ENCODE measurements around the gene ADAM23. TPM values are rescaled to one million over a fixed set of nuclear protein-coding genes. Genes with fewer than 3 reads are reported as not detected.

ADAM23 gene
- total RNA-seq, 4 donors from 2014 or later = 0.20 to 3.0 (median 0.65) TPM

DNA sequence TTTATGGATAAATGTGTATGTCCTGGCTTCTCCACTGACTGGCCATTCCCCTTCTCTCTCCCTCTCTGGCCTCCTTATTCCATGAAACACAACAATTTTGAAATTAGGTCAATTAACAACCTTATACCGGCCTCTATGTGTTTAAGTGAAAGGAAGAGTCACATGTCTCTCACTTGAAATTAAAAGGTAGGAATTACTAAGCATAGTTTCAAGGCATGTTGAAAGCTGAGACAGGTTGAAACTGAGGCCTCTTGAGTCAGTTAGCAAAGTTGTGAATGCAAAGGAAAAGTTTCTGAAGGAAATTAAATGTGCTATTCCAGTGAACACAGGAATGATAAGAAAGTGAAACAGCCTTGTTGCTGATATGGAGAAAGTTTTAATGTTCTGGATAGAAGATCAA lies 69.7 kb downstream of the ADAM23 start:
- H3K27ac ChIP-seq = no peak overlapping the region
- no peaks in the 10 kb centered on the region for H3K36me3 ChIP-seq
- TF ChIP-seq, protein P1, sequence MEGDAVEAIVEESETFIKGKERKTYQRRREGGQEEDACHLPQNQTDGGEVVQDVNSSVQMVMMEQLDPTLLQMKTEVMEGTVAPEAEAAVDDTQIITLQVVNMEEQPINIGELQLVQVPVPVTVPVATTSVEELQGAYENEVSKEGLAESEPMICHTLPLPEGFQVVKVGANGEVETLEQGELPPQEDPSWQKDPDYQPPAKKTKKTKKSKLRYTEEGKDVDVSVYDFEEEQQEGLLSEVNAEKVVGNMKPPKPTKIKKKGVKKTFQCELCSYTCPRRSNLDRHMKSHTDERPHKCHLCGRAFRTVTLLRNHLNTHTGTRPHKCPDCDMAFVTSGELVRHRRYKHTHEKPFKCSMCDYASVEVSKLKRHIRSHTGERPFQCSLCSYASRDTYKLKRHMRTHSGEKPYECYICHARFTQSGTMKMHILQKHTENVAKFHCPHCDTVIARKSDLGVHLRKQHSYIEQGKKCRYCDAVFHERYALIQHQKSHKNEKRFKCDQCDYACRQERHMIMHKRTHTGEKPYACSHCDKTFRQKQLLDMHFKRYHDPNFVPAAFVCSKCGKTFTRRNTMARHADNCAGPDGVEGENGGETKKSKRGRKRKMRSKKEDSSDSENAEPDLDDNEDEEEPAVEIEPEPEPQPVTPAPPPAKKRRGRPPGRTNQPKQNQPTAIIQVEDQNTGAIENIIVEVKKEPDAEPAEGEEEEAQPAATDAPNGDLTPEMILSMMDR (IDR thresholded peaks at IDR 0.05) = no peak
- no peak overlapping the region for H3K4me3 ChIP-seq (replicated peaks in 1 of 3)
- no peaks in the 10 kb centered on the region for H3K27me3 ChIP-seq
- 64 to 71% methylated on average over 1 of the region's 1 CpG for WGBS, 2 donors
- intact Hi-C loops (cut with DNase I) = no loop called here
- no peak for DNase-seq
- H3K9me3 ChIP-seq = no peaks in the 10 kb centered on the region
- no peaks in the 10 kb centered on the region for H3K4me1 ChIP-seq

DNA sequence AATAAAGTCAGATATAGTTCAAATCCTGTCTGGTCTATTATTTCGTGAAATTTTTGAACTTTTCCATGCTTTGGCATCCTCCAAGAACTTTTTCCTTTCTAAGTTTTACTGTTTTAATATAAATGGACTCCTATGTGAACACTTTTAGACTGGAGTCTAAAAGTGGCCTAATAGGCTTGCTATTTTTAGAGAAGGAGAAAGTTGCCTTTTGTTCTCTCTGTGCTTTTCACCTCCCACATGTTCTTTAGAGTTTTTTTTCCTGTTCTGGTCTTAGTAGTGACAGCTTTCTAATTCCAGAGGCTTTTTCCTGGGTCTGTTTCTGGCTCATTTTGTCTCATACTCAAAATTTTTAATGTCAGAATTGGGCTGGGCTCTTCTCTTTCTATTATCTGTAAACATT lies 72.2 kb downstream of the ADAM23 start:
- H3K27ac ChIP-seq = no peak overlapping the region
- intact Hi-C loops (cut with DNase I) = no loop called here
- TF ChIP-seq POLR2A (IDR thresholded peaks at IDR 0.05) = no peak
- TF ChIP-seq, protein P1 (IDR thresholded peaks at IDR 0.05) = no peak

DNA sequence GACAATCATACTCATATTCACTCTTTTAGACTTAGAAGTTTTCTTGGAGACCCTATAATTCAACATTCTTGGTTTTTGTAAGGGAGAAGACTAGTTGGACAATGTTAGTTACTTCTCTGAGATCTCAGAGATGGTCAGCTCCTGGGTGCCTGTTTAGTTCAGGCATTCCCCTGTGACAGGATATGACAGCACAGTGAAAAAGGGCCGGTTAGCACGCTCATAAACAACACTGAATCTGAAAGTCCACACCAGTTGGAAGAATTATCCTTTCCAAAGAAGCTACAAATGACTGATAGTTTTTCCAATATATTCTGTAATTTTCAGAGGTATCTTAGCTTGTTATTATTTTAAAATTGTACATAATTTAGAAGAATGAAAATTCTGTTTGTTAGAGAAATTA lies 75.7 kb downstream of the ADAM23 start:
- 80 to 86% methylated on average over 2 of the region's 2 CpGs for WGBS, 2 donors
- Histone ChIP-seq H3K36me3 (no peaks in the 10 kb centered on the region), H3K27ac (no peak overlapping the region), H3K4me3 (replicated peaks in 1 of 3) (no peak overlapping the region), H3K9me3 (no peaks in the 10 kb centered on the region), H3K4me1 (no peaks in the 10 kb centered on the region), H3K27me3 (no peaks in the 10 kb centered on the region)
- TF ChIP-seq, protein P1 (IDR thresholded peaks at IDR 0.05) = no peak
- no peak for TF ChIP-seq POLR2A (IDR thresholded peaks at IDR 0.05)
- intact Hi-C loops (cut with DNase I) = no loop called here
- DNase-seq = no peak

More for the DNA sequence above, 72.2 kb downstream of the ADAM23 start:
- Histone ChIP-seq H3K27me3 (no peaks in the 10 kb centered on the region), H3K9me3 (no peaks in the 10 kb centered on the region), H3K36me3 (no peaks in the 10 kb centered on the region), H3K4me3 (replicated peaks in 1 of 3) (no peak overlapping the region), H3K4me1 (no peaks in the 10 kb centered on the region)
- 68 to 82% methylated on average over 1 of the region's 1 CpG for WGBS, 2 donors
- no peak for DNase-seq

DNA sequence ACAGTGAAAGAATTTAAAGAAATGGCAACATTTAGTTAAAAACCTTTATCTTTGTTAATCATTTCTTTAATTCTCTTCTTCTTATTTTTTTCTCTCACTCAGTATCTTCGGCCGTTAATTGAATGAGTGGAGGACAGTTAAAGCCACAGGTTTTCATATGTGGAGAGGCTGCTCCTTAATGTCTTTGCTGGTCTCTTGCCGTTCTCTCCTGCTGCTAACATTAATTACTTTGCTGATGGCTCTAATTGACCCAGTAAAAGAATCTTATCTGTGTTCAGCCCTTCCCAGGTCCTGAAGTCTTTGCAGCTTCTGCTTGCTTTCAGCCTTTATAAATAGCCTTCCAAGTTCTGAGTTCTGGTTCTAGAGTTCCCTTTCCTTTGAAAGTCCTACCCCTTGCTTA lies 77.1 kb downstream of the ADAM23 start:
- TF ChIP-seq POLR2A (IDR thresholded peaks at IDR 0.05) = no peak
- TF ChIP-seq, protein P1 (IDR thresholded peaks at IDR 0.05) = no peak
- intact Hi-C loops (cut with DNase I) = no loop called here
- H3K4me3 ChIP-seq (replicated peaks in 1 of 3) = no peak overlapping the region
- H3K36me3 ChIP-seq = no peaks in the 10 kb centered on the region
- H3K27ac ChIP-seq = no peak overlapping the region
- H3K27me3 ChIP-seq = no peaks in the 10 kb centered on the region
- WGBS, 2 donors = 65 to 66% methylated on average over 3 of the region's 3 CpGs
- H3K9me3 ChIP-seq = no peaks in the 10 kb centered on the region
- no peaks in the 10 kb centered on the region for H3K4me1 ChIP-seq
- no peak for DNase-seq

DNA sequence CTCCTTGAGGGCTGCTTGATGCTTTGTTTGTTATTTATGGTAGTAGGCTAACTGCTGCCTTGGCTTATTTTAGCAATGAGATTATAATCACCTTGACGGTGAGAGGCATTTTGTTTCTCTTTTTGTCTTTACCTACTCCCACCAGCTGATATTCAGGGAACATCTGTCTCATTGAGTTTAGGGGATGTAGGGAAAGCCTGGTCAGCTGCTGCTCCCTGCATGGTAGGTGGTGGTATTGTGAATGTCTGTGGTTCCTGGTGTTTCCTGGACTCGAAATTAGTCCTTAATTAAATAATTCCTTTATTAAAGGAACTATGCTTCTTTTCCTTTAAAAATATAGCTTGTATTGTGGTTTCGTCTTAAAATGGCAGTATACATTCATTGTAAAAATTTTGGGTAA lies 77.8 kb downstream of the ADAM23 start:
- WGBS, 2 donors = 66 to 69% methylated on average over 3 of the region's 3 CpGs

More for the DNA sequence above, 77.8 kb downstream of the ADAM23 start:
- Histone ChIP-seq H3K9me3 (no peaks in the 10 kb centered on the region), H3K36me3 (no peaks in the 10 kb centered on the region), H3K4me1 (no peaks in the 10 kb centered on the region), H3K27me3 (no peaks in the 10 kb centered on the region), H3K4me3 (replicated peaks in 1 of 3) (no peak overlapping the region), H3K27ac (no peak overlapping the region)
- intact Hi-C loops (cut with DNase I) = no loop called here
- no peak for DNase-seq
- no peak for TF ChIP-seq POLR2A (IDR thresholded peaks at IDR 0.05)
- TF ChIP-seq, protein P1 (IDR thresholded peaks at IDR 0.05) = no peak

All from thyroid gland (tissue), 4 donors.